ENCODE measurements around the gene YPEL4.
"Not testable (repeated sequence)": the region's sequence is repeated elsewhere in the genome, so short reads cannot be mapped to it uniquely, and the experiment has no call there.

YPEL4 gene

DNA sequence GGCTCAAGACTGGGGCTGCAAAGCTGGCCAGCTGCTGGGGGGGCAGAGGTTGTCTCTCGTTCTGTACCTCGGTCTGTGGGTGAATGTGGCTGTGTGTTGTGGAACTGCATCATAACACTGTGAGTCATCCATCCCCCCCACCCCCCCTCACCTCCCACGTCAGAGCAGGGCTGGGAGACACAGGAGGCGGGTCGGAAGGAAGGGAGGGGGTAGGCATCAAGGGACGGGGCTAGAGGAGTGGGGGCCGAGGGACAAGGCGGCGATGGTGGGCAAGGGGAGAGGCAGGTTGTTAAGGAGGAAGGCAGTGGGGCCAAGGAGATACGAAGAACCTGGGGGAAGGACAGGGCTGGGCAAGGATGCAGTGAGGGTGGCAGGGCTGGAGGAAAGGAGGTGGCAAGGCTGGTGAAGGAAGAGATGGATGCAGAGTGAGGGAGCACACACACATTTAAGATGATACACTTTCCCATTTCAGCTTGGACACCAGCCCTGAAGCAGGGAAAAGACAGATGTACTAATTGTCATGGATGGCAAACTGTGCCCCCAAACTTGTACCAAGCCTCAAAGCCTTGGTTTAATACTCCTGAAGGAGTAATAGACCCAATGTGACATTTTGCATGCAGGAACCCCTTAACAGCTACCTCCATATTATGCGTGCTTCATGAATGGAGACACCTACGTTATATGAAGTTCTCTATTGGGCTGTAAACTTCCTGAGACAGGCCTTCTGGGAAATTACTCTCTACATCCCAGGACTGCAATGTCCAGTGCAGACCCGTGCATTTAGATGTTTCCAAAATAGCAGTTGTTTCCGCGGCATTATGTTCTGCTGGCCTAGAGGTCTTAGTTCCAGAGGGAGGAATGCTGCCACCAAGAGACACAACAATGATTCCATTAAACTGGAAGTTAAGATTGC, at the start of gene YPEL4:
Gene YPEL4, minus strand, starts transcription at position 87 of the 913 bp plus-strand sequence. CDS start 2,805 bp downstream, outside the sequence.
- peak; percentile 69 for DNase-seq

GRCh38 chr11:57698843-57699365, 49.2 kb upstream of the YPEL4 start:
- DNase-seq: no peak

GRCh38 chr11:57690474-57690873, 40.8 kb upstream of the YPEL4 start:
- not testable (repeated sequence) for DNase-seq

- DNase-seq: no peak
Measured at GRCh38 chr11:57681168-57681567, 31.5 kb upstream of the YPEL4 start.

- no peak for DNase-seq
Measured at GRCh38 chr11:57680552-57680874, 30.8 kb upstream of the YPEL4 start.

DNA sequence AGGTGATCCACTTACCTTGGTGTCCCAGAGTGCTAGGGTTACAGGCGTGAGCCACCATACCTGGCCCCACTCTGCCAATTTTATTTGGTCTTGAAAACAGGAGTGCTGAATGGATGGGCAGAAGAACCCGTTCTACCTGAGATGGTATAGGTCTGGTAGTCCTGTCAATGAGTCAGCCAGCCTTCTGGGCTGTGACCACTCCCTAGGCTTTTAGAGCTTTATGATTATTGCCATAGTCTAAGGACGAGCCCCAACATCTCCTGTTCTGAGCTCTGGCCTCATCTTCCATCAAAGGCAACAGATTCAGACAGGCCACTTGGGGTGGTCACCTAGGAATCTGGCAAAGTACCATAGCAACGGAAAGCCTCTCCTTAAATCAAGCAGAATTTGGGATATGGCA, 29.7 kb upstream of the YPEL4 start:
- no peak for DNase-seq

- DNase-seq: no peak
Measured at GRCh38 chr11:57675176-57675941, 25.6 kb upstream of the YPEL4 start.

DNA sequence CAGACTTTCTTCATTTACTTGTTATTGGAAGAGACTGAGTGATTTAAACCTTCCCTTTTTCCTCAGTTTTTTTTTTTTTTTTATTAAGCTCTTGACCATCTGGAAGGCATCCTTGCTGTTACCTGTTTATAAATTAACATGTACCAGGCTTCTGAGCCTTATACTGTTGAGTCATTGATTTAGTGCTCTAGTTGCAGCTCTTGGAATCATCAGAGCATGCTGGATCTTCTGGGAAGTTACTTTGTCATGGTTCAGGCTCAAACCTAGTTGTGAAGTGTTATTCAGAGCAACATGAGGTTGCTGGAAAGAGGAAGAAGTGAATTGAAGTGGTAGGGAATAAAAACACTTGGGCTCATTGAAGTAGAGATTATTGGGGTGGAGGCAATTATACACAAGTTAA, 24.5 kb upstream of the YPEL4 start:
- no peak for DNase-seq

GRCh38 chr11:57668434-57668782, 18.7 kb upstream of the YPEL4 start:
- no peak for DNase-seq

DNA sequence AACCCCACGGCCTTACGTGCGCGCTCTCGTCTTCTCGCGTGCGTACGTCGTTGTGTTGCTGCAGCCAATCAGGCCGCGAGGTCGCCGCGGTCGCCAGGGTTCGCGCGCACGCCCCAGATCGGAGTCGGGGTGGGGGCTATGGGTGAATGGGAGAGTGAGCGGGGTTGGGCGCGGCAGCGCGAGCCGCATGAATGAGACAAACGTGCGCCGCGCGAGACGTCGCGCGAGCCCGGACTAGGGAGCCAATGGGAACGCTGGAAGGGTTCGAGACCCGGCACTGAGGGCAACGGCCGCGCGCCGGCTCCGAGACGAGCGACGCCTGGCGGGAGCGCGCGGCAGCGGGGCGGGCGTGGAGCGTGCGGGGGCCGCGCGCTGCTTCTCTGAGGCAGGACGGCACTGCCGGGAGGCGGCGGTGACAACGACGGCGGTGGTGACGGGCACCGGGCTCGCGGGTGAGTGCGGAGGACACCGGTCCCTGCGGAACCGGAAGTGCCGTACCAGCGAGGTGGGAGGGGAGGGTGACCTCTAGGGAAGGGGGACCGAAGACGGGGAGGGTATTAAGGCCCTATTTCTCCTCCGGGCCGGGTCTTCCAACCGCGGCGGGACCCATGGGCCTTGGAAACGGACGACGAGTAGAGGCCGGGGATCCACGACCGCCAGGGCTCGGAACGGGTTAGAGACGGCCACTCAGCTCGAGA, 18.2 kb upstream of the YPEL4 start, which contains the start of gene ZDHHC5:
Gene ZDHHC5, plus strand, starts transcription at position 379 of the 698 bp plus-strand sequence. CDS start 4,977 bp downstream, outside the sequence.
- DNase-seq: peak; percentile 100

- peak; percentile 91 for DNase-seq
Measured at GRCh38 chr11:57667117-57667735, 17.5 kb upstream of the YPEL4 start.

- no peak for DNase-seq
Measured at GRCh38 chr11:57663975-57664374, 14.3 kb upstream of the YPEL4 start.

GRCh38 chr11:57662893-57663292, 13.2 kb upstream of the YPEL4 start:
- DNase-seq: no peak

GRCh38 chr11:57659669-57660068, 10.0 kb upstream of the YPEL4 start:
- no peak for DNase-seq

DNA sequence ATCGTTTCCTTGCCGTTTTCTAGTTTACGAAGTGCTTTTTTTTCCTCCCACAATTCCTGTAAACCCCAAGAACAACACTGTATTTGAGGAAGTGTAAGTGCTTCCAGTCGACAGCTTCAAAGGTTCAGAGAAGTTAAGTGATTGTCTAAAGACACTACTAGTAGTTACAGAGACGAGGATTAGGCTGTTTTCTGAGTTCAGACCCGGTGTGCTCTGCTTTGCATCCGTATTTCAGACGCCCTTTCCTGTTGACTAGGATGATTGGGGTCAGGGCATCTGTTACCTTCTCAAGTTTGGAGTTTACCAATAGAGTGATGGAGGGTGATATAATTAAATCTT, 8.3 kb upstream of the YPEL4 start:
- no peak for DNase-seq

DNA sequence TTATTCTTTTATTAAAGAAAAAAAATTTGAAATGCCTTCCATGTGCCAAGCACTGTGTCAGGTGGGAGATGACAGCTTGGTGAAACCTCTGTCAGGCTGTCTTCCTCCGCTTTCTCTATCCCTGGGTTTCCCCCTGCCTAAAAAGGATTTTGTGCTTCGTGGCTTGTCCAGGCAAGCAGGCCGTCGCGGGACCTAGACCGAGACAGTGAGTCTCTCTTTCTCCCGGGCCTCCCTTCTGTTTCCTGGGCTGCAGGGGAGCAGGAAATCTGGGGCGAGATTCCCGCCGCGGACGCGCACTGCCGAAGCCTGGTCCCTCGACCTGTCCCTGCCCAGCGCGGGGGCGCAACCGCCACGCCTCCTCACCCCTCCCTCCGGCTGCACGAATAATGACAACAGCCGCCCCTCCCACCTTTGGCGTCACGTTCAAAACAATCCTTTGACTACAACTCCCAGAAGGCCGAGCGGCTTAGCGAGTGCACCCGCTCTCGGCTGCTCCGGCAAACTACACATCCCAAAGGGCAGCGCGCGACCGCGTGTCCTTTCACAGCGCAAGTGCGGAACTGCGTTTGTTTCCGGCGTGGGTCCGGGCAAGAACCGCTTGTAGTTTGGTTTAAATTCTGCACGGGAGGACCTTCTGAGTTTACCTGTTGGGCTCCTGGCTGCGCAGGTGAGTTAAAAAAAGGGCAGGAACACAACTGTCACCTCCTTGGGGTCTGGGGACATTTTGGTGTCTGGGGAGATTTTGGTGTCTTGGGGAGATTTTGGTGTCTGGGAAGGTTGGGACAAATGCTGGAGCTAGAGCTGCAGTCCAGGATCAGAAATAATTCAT, 7.7 kb upstream of the YPEL4 start, which contains the start of gene CLP1:
Gene CLP1, plus strand, starts transcription at position 569 of the 829 bp plus-strand sequence. CDS start 1,715 bp downstream, outside the sequence.
- peak; percentile 99 for DNase-seq

- DNase-seq: no peak
Measured at GRCh38 chr11:57656885-57657193, 7.1 kb upstream of the YPEL4 start.

DNA sequence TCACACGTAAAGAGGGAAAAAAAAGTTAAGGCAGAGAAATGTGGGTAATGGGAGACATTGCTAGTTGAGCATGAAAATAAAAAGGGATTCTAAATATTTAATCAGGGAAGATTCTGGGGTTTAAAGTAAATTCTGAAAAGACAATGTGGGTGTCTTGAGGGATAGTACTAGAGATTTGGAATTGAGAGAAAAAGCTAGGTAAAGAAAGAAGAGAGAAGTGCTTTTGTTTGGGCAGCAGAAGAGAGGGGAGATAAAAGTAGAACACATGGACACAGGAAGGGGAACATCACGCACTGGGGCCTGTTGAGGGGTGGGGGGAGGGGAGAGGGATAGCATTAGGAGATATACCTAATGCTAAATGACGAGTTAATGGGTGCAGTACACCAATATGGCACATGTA, 3.5 kb upstream of the YPEL4 start:
- DNase-seq: no peak

DNA sequence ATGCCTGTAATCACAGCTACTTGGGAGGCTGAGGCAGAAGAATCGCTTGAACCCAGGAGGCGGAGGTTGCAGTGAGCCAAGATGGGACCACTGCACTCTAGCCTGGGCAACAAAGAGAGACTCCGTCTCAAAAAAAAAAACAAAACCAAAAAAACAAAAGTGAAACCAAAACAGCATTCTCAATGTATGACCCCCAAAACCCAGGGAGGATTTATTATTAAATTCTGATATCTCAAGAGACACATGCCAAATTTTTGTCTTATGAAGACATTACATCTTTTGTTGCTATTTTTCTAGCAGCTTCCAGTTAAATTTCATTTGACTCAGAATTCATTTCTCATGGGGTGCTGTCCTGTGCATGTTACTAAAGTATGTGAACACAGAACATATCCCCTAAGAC, 3.0 kb upstream of the YPEL4 start:
- no peak for DNase-seq

DNA sequence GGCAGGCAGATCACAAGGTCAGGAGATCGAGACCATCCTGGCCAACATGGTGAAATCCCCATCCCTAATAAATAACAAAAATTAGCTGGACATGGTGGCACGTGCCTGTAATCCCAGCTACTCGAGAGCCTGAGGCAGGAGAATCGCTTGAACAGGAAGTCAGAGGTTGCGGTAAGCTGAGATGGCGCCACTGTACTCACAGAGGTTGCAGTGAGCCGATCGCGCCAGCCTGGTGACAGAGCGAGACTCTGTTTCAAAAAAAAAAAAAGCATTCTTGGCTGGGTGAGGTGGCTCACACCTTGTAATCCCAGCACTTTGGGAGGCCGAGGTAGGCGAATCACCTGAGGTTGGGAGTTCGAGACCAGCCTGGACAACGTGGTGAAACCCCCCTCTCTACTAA, 2.5 kb upstream of the YPEL4 start:
- DNase-seq: peak; percentile 22

DNA sequence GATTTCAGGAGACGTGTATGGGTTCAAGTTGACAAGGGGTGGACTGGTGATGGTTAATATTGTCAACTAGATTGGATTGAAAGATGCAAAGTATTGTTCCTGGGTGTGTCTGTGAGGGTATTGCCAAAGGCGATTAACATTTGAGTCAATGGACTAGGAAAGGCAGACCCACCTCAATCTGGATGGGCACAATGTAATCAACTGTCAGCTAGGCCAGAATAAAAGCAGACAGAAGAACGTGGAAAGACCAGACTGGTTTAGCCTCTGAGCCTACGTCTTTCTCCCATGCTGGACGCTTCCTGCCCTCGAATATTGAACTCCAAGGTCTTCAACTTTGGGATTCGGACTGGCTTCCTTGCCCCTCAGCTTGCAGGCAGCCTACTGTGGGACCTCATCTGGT, 1.7 kb upstream of the YPEL4 start:
- DNase-seq: no peak

GRCh38 chr11:57650739-57651090, 1.0 kb upstream of the YPEL4 start:
- no peak for DNase-seq

Measured in activated naive CD4-positive, alpha-beta T cell treated with Interleukin-2 at 50 U/mL for 16 hours (primary cell).